Adrenal gland (tissue), 12 donors: ENCODE data around the gene CHTF8. TPM values are rescaled to one million over a fixed set of nuclear protein-coding genes. Genes with fewer than 3 reads are reported as not detected.

Source experiments
- DNase-seq, 7 donors: peaks; one replicate each; pipeline ENCODE4 v3.0.0-alpha.2; 2019 to 2020
- H3K27ac ChIP-seq, 5 donors: fragments of 200-600 bp; sonication (generic) in 4 of 5; 1 replicate in 3 of 5; 2 replicates in 2 of 5; pipeline versions ENCODE4 v1.5.1 to v1.8.0; 2016 to 2020; ENCODE audit warnings: mild to moderate bottlenecking in 1 of 5
- H3K27me3 ChIP-seq: fragments of 200-600 bp; 2 replicates; pipeline ENCODE4 v1.8.0; 2021
- H3K36me3 ChIP-seq, 2 donors: fragments of 200-600 bp; replicated peaks in 1 of 2; 1 replicate in 1 of 2; 2 replicates in 1 of 2; pipeline versions ENCODE4 v1.5.1 to v1.8.0; 2018 to 2022
- H3K4me1 ChIP-seq, 2 donors: fragments of 200-600 bp; replicated peaks in 1 of 2; 1 replicate in 1 of 2; 2 replicates in 1 of 2; pipeline versions ENCODE4 v1.5.1 to v1.8.0; 2018 to 2021
- H3K4me3 ChIP-seq, 4 donors: fragments of 200-600 bp; sonication (generic) in 3 of 4; one replicate each; pipeline ENCODE4 v1.5.1; 2016 to 2018
- H3K9me3 ChIP-seq, 3 donors: fragments of 200-600 bp; sonication (generic) in 1 of 3; replicated peaks in 1 of 3; 1 replicate in 2 of 3; 2 replicates in 1 of 3; pipeline versions ENCODE4 v1.5.1 to v1.8.0; 2016 to 2021
- POLR2A ChIP-seq, 2 donors: fragments of 450-650 bp; IDR thresholded peaks; one replicate each; pipeline ENCODE4 v1.6.1; 2017; ENCODE audit warnings: antibody characterized with exemption in 2 of 2, mild to moderate bottlenecking in 2 of 2, moderate library complexity in 1 of 2
- WGBS, 4 donors: extraction: QIAGEN DNeasy Blood & Tissue Kit in 2 of 4; methylation state at CpG; one replicate each; pipeline versions ENCODE4 v1.1.5 to v1.1.7; 2013 to 2017; 5-methylcytosine and 5-hydroxymethylcytosine counted together
- intact Hi-C, 2 donors: fragments of 100-400 bp; cut with DNase I; formaldehyde crosslinking; loops; one replicate each; pipeline versions ENCODE4 v1.14.1 to v1.15.0; 2022 to 2023
- polyA plus RNA-seq, 3 donors: library from polyadenylated mRNA; stranded (reverse); fragments of 200-250 nt in 2 of 3; fragments of 350-450 nt in 1 of 3; fragmentation: Illumina TruSeq in 1 of 3; extraction: RNeasy Lipid Tissue Mini Kit (QIAGEN cat#74804) in 1 of 3; gene quantifications; one replicate each; pipeline ENCODE4 v1.2.3, GENCODE V29; 2013 to 2014
- total RNA-seq, 9 donors: library from RNA; depleted of rRNA in 4 of 9; stranded (reverse); fragments of >200 nt in 4 of 9; fragments of 120-200 nt in 1 of 9; fragmentation: NEBNext Ultra II Directional in 1 of 9; extraction: Animal tissue kit (Norgen Biotek cat#: 25700) in 1 of 9; gene quantifications; one replicate each; pipeline versions ENCODE4 v1.1.0 to v1.2.4, GENCODE V29; 2013 to 2023
- TF ChIP-seq, protein P1 (sequence below), 6 experiments: fragments of 450-650 bp in 4 of 6; fragments of 200-600 bp in 2 of 6; sonication (generic) in 1 of 6; IDR thresholded peaks; 1 replicate in 5 of 6; 2 replicates in 1 of 6; pipeline versions ENCODE4 v1.5.1 to v1.8.0; 2016 to 2021; ENCODE audit warnings: antibody characterized with exemption in 6 of 6, mild to moderate bottlenecking in 2 of 6, moderate library complexity in 1 of 6
- donor health status: healthy with polysubstance abuse.
- donor health status: Bipolar disorder and iron deficiency.
- donor health status: DM: yes; HTN: yes; CAD: no.
- donor health status: DM: no; HTN: no; CAD: no.
- donor health status: DM: no; HTN: no; CAD: no.
- donor health status: DM: yes; HTN: yes; CAD: no.

Gene CHTF8
- total and polyA plus RNA-seq, 12 donors = 34.0 to 207 (median 81.7) TPM

DNA sequence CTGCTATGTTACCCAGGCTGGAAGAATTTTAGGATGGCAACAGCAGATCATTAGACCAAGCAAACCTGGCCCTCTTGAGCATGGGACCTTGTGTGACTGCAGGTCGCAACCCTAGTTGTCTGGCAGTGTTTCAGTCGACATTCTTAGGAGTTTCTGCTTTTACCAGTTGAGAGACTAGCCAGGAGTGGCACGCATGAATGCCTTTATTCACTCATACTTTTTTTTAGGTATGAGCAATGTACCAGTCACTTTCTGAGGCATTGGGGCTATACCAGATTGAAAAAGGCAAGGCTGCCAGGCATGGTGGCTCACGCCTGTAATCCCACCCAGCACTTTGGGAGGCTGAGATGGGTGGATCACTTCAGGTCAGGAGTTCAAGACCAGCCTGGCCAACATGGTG, 55.1 kb downstream of the CHTF8 start:
- DNase-seq = no peak
- Histone ChIP-seq H3K36me3 (no peaks in the 10 kb centered on the region), H3K27ac (no peak overlapping the region), H3K4me1 (no peaks in the 10 kb centered on the region), H3K27me3 (no peaks in the 10 kb centered on the region), H3K4me3 (no peak overlapping the region), H3K9me3 (no peaks in the 10 kb centered on the region)
- intact Hi-C loops = no loop called here
- 82 to 95% (median 88%) methylated on average over 4 of the region's 4 CpGs for WGBS, 4 donors
- TF ChIP-seq, protein P1, sequence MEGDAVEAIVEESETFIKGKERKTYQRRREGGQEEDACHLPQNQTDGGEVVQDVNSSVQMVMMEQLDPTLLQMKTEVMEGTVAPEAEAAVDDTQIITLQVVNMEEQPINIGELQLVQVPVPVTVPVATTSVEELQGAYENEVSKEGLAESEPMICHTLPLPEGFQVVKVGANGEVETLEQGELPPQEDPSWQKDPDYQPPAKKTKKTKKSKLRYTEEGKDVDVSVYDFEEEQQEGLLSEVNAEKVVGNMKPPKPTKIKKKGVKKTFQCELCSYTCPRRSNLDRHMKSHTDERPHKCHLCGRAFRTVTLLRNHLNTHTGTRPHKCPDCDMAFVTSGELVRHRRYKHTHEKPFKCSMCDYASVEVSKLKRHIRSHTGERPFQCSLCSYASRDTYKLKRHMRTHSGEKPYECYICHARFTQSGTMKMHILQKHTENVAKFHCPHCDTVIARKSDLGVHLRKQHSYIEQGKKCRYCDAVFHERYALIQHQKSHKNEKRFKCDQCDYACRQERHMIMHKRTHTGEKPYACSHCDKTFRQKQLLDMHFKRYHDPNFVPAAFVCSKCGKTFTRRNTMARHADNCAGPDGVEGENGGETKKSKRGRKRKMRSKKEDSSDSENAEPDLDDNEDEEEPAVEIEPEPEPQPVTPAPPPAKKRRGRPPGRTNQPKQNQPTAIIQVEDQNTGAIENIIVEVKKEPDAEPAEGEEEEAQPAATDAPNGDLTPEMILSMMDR (IDR thresholded peaks at IDR 0.05) = no peak
- TF ChIP-seq POLR2A (IDR thresholded peaks at IDR 0.05) = no peak

DNA sequence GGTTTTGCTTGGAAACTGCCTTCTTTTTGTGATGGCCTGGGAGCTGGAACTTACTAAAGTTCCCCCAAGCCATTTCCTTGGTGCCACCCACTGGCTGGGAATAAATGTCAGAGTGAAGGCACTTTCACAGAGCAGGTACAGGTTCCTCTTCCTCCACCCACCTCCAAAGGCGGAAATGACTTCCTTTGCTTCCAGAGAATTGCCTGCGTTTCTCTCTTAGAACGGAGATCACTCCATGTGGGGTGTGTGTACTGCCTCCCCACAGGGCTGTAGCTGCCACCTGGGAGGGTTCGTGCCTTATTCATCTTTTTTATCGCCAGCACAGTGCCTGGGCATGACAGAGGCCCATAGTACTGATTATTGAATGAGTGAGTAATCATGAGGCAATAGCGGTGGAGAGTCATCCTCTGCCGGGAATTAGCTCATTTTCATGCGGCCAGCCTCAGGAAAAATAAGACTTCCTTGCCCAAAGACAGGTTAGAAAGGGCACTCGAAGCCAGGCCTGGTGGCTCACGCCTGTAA, 59.1 kb downstream of the CHTF8 start:
- H3K9me3 ChIP-seq = no peaks in the 10 kb centered on the region
- H3K36me3 ChIP-seq = no peaks in the 10 kb centered on the region
- no peak for TF ChIP-seq POLR2A (IDR thresholded peaks at IDR 0.05)
- TF ChIP-seq, protein P1 (IDR thresholded peaks at IDR 0.05) = no peak
- H3K4me3 ChIP-seq = no peak overlapping the region
- WGBS, 4 donors = 84 to 92% (median 88%) methylated on average over 10 of the region's 10 CpGs
- H3K27me3 ChIP-seq = no peaks in the 10 kb centered on the region
- DNase-seq = peak in 5 of 7 donors; percentile 34 to 57 (median 38)
- no peaks in the 10 kb centered on the region for H3K4me1 ChIP-seq
- H3K27ac ChIP-seq = no peak overlapping the region
- intact Hi-C loops = no loop called here

DNA sequence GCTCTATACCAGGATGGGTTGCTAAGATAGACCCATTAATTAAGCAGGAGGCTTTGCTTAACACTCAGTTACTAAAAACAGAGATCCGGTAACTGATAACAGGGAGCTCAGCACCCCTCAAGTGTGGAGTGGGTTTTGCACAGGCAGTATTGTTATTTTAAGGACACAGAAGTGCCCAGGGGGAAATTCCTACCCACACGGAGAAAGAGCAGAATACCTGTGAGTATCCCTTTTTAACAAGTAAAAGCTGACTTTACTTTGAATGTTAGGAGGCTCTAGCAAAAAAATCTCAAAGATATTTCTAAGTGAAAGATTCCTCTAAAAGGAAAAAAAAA, 59.8 kb downstream of the CHTF8 start:
- H3K4me1 ChIP-seq = no peaks in the 10 kb centered on the region
- intact Hi-C loops = no loop called here
- H3K9me3 ChIP-seq = no peaks in the 10 kb centered on the region
- H3K36me3 ChIP-seq = no peaks in the 10 kb centered on the region
- no peak for TF ChIP-seq POLR2A (IDR thresholded peaks at IDR 0.05)
- TF ChIP-seq, protein P1 (IDR thresholded peaks at IDR 0.05) = no peak
- no peak overlapping the region for H3K4me3 ChIP-seq
- 68 to 95% (median 86%) methylated on average over 2 of the region's 2 CpGs for whole genome bisulfite sequencing, 4 donors
- no peak for DNase-seq
- no peaks in the 10 kb centered on the region for H3K27me3 ChIP-seq
- no peak overlapping the region for H3K27ac ChIP-seq

- 78 to 91% (median 83%) methylated on average over 3 of the region's 3 CpGs for WGBS, 4 donors
- Histone ChIP-seq H3K4me1 (no peaks in the 10 kb centered on the region), H3K27me3 (no peaks in the 10 kb centered on the region), H3K36me3 (no peaks in the 10 kb centered on the region), H3K27ac (no peak overlapping the region), H3K9me3 (no peaks in the 10 kb centered on the region), H3K4me3 (no peak overlapping the region)
- DNase-seq = no peak
- intact Hi-C loops = no loop called here
- TF ChIP-seq POLR2A (IDR thresholded peaks at IDR 0.05) = no peak
- TF ChIP-seq, protein P1 (IDR thresholded peaks at IDR 0.05) = no peak
These were observed 61.4 kb downstream of the CHTF8 start for GRCh38 chr16:69071036-69071435.
